H9 (cell line): Measurements from ENCODE around the gene G6PC1. TPM values are rescaled to one million over a fixed set of nuclear protein-coding genes. Genes with fewer than 3 reads are reported as not detected.

ENCODE experiments used
- DNase-seq: peaks from one replicate; pipeline ENCODE4 v3.0.0-alpha.2; 2017
- H2AFZ ChIP-seq: one replicate; pipeline ENCODE4 v1.6.1; 2013; ENCODE audit warnings: mild to moderate bottlenecking, low read length, control low read depth, moderate library complexity
- H2AK5ac ChIP-seq: 2 replicates; pipeline ENCODE4 v1.6.1; 2013; ENCODE audit warnings: low read length, control low read depth, mixed read lengths; ENCODE audit not compliant: insufficient read length
- H2BK120ac ChIP-seq: one replicate; pipeline ENCODE4 v1.6.1; 2013; ENCODE audit warnings: low read depth, mild to moderate bottlenecking, low read length, control low read depth, inconsistent platforms; ENCODE audit not compliant: poor library complexity, severe bottlenecking
- H2BK12ac ChIP-seq: 2 replicates; pipeline ENCODE4 v1.6.1; 2013; ENCODE audit warnings: low read length, control low read depth, mixed read lengths, low read depth; ENCODE audit not compliant: insufficient read length
- H2BK15ac ChIP-seq: 2 replicates; pipeline ENCODE4 v1.6.1; 2013; ENCODE audit warnings: low read depth, low read length, control low read depth
- H2BK20ac ChIP-seq: one replicate; pipeline ENCODE4 v1.6.1; 2013; ENCODE audit warnings: low read depth, mild to moderate bottlenecking, low read length, control low read depth, inconsistent platforms; ENCODE audit not compliant: poor library complexity, severe bottlenecking
- H2BK5ac ChIP-seq: 2 replicates; pipeline ENCODE4 v1.6.1; 2013; ENCODE audit warnings: low read length, control low read depth, mixed read lengths; ENCODE audit not compliant: insufficient read length
- H3K14ac ChIP-seq: 2 replicates; pipeline ENCODE4 v1.6.1; 2013; ENCODE audit warnings: low read length, control low read depth; ENCODE audit not compliant: insufficient read depth
- H3K18ac ChIP-seq: 2 replicates; pipeline ENCODE4 v1.6.1; 2013; ENCODE audit warnings: low read depth, mild to moderate bottlenecking, mixed read lengths, low read length, control low read depth; ENCODE audit not compliant: insufficient read length
- H3K23ac ChIP-seq: 2 replicates; pipeline ENCODE4 v1.6.1; 2013; ENCODE audit warnings: low read length, control low read depth, mixed read lengths, low read depth; ENCODE audit not compliant: insufficient read length
- H3K23me2 ChIP-seq: 2 replicates; pipeline ENCODE4 v1.6.1; 2013; ENCODE audit warnings: low read depth, mild to moderate bottlenecking, mixed read lengths, low read length, control low read depth; ENCODE audit not compliant: insufficient read length, poor library complexity, severe bottlenecking
- H3K27ac ChIP-seq: 2 replicates; pipeline ENCODE4 v1.5.1; 2013; ENCODE audit warnings: low read length, control low read depth, mixed read lengths, low read depth; ENCODE audit not compliant: insufficient read length
- H3K27me3 ChIP-seq: 2 replicates; pipeline ENCODE4 v1.6.1; 2013; ENCODE audit warnings: low read length, control low read depth, inconsistent platforms; ENCODE audit not compliant: insufficient read depth
- H3K4ac ChIP-seq: 2 replicates; pipeline ENCODE4 v1.6.1; 2013; ENCODE audit warnings: low read depth, mild to moderate bottlenecking, control low read depth, inconsistent platforms, low read length, moderate library complexity
- H3K4me1 ChIP-seq: 2 replicates; pipeline ENCODE4 v1.6.1; 2013; ENCODE audit warnings: low read length, control low read depth, inconsistent platforms; ENCODE audit not compliant: insufficient read depth
- H3K4me2 ChIP-seq: 2 replicates; pipeline ENCODE4 v1.6.1; 2013; ENCODE audit warnings: low read length, control low read depth, mixed read lengths; ENCODE audit not compliant: insufficient read length, insufficient read depth
- H3K56ac ChIP-seq: 2 replicates; pipeline ENCODE4 v1.6.1; 2013; ENCODE audit warnings: low read depth, mild to moderate bottlenecking, mixed read lengths, low read length, control low read depth; ENCODE audit not compliant: insufficient read length
- H3K79me1 ChIP-seq: 2 replicates; pipeline ENCODE4 v1.6.1; 2013; ENCODE audit warnings: low read depth, mild to moderate bottlenecking, moderate library complexity, low read length, control low read depth, inconsistent platforms; ENCODE audit not compliant: insufficient read depth, poor library complexity, severe bottlenecking
- H3K79me2 ChIP-seq: 2 replicates; pipeline ENCODE4 v1.6.1; 2013; ENCODE audit warnings: low read length, control low read depth, inconsistent platforms; ENCODE audit not compliant: insufficient read depth
- H3K9ac ChIP-seq: 2 replicates; pipeline ENCODE4 v1.6.1; 2013; ENCODE audit warnings: low read length, control low read depth, mixed read lengths; ENCODE audit not compliant: insufficient read length; ENCODE audit errors: extremely low read depth
- H3K9me3 ChIP-seq: one replicate; pipeline ENCODE4 v1.6.1; 2013; ENCODE audit warnings: low read depth, low read length, inconsistent platforms; ENCODE audit not compliant: control insufficient read depth
- H3T11ph ChIP-seq: one replicate; pipeline ENCODE4 v1.6.1; 2013; ENCODE audit warnings: mild to moderate bottlenecking, low read length, control low read depth, inconsistent platforms
- H4K20me1 ChIP-seq: one replicate; pipeline ENCODE4 v1.6.1; 2013; ENCODE audit not compliant: control insufficient read depth, insufficient read length, insufficient read depth
- H4K5ac ChIP-seq: 2 replicates; pipeline ENCODE4 v1.6.1; 2013; ENCODE audit warnings: low read depth, mild to moderate bottlenecking, mixed read lengths, low read length, control low read depth; ENCODE audit not compliant: insufficient read length
- H4K8ac ChIP-seq: replicated peaks from 2 replicates; pipeline ENCODE4 v1.6.1; 2013; ENCODE audit warnings: low read length, control low read depth, mixed read lengths, low read depth; ENCODE audit not compliant: insufficient read length
- H4K91ac ChIP-seq: 2 replicates; pipeline ENCODE4 v1.6.1; 2013; ENCODE audit warnings: low read depth, mild to moderate bottlenecking, moderate library complexity, mixed read lengths, low read length, control low read depth; ENCODE audit not compliant: insufficient read length
- H3K27ac Mint-ChIP-seq, 3 experiments: 2 replicates in 2 of 3; 3 replicates in 1 of 3; pipeline ENCODE4 v1.8.0; 2020 to 2021; ENCODE audit warnings: mixed read lengths in 3 of 3, mild to moderate bottlenecking in 1 of 3, moderate library complexity in 1 of 3
- H3K27me3 Mint-ChIP-seq: 2 replicates; pipeline ENCODE4 v1.8.0; 2021; ENCODE audit warnings: low read depth, mild to moderate bottlenecking, moderate library complexity, mixed read lengths
- H3K36me3 Mint-ChIP-seq, 3 experiments: 2 replicates in 2 of 3; 3 replicates in 1 of 3; pipeline ENCODE4 v1.8.0; 2020 to 2021; ENCODE audit warnings: low read depth in 3 of 3, mixed read lengths in 3 of 3; ENCODE audit not compliant: insufficient read depth in 1 of 3
- H3K4me1 Mint-ChIP-seq, 2 experiments: 2 replicates each; pipeline ENCODE4 v1.8.0; 2020; ENCODE audit warnings: mixed read lengths in 2 of 2
- H3K4me3 Mint-ChIP-seq, 2 experiments: 2 replicates in 1 of 2; 3 replicates in 1 of 2; pipeline ENCODE4 v1.8.0; 2020 to 2021; ENCODE audit warnings: mild to moderate bottlenecking in 2 of 2, mixed read lengths in 2 of 2, moderate library complexity in 1 of 2
- H3K9me3 Mint-ChIP-seq, 2 experiments: 2 replicates in 1 of 2; 3 replicates in 1 of 2; pipeline ENCODE4 v1.8.0; 2020; ENCODE audit warnings: mild to moderate bottlenecking in 2 of 2, mixed read lengths in 2 of 2, moderate library complexity in 1 of 2
- WGBS: extraction: QIAGEN DNeasy Blood & Tissue Kit; methylation state at CpG from one replicate; pipeline ENCODE4 v1.1.7; 2013; ENCODE audit warnings: missing lambda C conversion rate, low lambda C conversion rate, mixed read lengths; ENCODE audit not compliant: insufficient read length; ENCODE audit errors: extremely low coverage; 5-methylcytosine and 5-hydroxymethylcytosine counted together
- total RNA-seq: library from RNA; stranded (reverse); gene quantifications from 2 replicates; pipeline ENCODE4 v1.2.1, GENCODE V29; 2021
- TF ChIP-seq, protein P1 (sequence below): fragments of 200-600 bp; sonication (generic); conservative IDR thresholded peaks from 3 replicates; pipeline ENCODE4 v1.8.0; 2021; ENCODE audit warnings: antibody characterized with exemption, mild to moderate bottlenecking

Gene G6PC1
- total RNA-seq, 1 experiment from 2014 or later = not detected

DNA sequence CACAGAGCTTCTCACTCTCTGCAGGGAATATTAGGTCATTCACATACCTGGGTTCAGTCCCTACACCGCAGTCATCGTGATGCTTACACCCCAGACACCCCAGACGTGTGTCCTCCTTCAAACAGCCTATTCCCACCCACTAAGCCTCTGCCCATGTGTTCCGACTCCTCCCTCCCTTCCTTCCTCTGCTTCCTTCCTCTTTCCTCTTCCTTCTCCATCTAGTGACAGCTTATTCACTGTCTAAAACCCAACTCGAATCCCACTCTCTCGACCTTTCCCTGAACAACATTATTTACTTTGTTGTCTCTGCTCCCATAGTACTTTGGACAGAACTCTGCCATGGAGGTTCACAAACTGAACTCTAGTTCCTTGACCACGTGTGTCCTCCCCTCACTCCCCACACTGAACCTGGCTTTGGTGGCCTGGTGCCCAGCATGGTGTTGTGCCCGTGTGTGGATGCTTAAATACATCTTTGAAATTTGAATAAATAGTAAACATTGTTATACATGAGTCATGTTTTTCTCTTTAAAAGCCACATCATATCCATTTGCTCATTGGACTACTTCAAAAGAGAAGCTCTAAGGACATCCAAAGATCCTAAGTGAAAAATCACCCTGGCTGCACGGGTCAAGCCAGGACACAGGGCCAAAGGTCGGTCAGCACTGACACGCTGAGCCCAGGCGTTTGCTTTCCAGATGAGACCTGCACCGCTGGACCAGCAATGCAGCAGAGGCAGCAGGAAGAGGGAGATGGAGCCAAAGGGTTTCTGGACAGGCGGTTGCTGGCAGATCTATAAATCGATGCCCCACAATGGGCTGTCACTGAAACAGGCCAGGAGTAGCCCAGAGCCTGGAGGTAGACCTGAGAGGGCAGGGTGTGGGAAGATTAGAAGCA is 14.1 kb upstream of the G6PC1 start:
- Histone ChIP-seq H3K23ac (no peak overlapping the region), H3K27me3 (no peaks in the 10 kb centered on the region), H3K27ac (no peak overlapping the region), H3K23me2 (no peaks in the 10 kb centered on the region), H3T11ph (no peak overlapping the region), H3K9ac (no peak overlapping the region), H2BK5ac (no peak overlapping the region), H4K20me1 (no peaks in the 10 kb centered on the region), H3K14ac (no peak overlapping the region), H2AFZ (no peak overlapping the region), H3K4me2 (no peak overlapping the region), H4K8ac (no peak overlapping the region), H3K79me2 (no peaks in the 10 kb centered on the region), H3K56ac (no peak overlapping the region), H4K91ac (no peak overlapping the region), H2AK5ac (no peak overlapping the region), H3K79me1 (no peaks in the 10 kb centered on the region), H3K18ac (no peak overlapping the region), H2BK15ac (no peak overlapping the region), H2BK20ac (no peak overlapping the region), H2BK12ac (no peak overlapping the region), H3K4me1 (no peaks in the 10 kb centered on the region; the same call in 1 of the 2 replicates), H3K9me3 (no peaks in the 10 kb centered on the region), H3K4ac (no peak overlapping the region), H4K5ac (no peak overlapping the region), H2BK120ac (no peak overlapping the region)
- Mint-ChIP-seq H3K27ac (no peak overlapping the region; a peak in 1 of 7 replicates), H3K27me3 (peaks cover 3% of the 10 kb centered on the region; the same call in 1 of the 2 replicates), H3K36me3 (no peaks in the 10 kb centered on the region), H3K4me1 (peaks cover 9 to 12% of the 10 kb centered on the region in 2 experiments), H3K4me3 (no peak overlapping the region; a peak in 1 of 5 replicates), H3K9me3 (no peaks in the 10 kb centered on the region)
- 100% methylated on average over 2 of the region's 15 CpGs for WGBS
- no peak for DNase-seq
- TF ChIP-seq, protein P1, sequence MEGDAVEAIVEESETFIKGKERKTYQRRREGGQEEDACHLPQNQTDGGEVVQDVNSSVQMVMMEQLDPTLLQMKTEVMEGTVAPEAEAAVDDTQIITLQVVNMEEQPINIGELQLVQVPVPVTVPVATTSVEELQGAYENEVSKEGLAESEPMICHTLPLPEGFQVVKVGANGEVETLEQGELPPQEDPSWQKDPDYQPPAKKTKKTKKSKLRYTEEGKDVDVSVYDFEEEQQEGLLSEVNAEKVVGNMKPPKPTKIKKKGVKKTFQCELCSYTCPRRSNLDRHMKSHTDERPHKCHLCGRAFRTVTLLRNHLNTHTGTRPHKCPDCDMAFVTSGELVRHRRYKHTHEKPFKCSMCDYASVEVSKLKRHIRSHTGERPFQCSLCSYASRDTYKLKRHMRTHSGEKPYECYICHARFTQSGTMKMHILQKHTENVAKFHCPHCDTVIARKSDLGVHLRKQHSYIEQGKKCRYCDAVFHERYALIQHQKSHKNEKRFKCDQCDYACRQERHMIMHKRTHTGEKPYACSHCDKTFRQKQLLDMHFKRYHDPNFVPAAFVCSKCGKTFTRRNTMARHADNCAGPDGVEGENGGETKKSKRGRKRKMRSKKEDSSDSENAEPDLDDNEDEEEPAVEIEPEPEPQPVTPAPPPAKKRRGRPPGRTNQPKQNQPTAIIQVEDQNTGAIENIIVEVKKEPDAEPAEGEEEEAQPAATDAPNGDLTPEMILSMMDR = no peak
